ENCODE results near the gene NPBWR2. TPM values are rescaled to one million over a fixed set of nuclear protein-coding genes. Genes with fewer than 3 reads are reported as not detected.

The NPBWR2 gene
- total and polyA plus RNA-seq, 8 donors: not detected

- H3K9me3 ChIP-seq: no peaks in the 10 kb centered on the region
- no peak for TF ChIP-seq CTCF (IDR thresholded peaks at IDR 0.05)
- H3K27me3 ChIP-seq: no peaks in the 10 kb centered on the region
- H3K4me1 ChIP-seq: no peaks in the 10 kb centered on the region
- FAIRE-seq (no peak), ATAC-seq (peak in 1 of 4 donors; percentile 19), DNase-seq (no peak)
- no peak overlapping the region for H3K4me3 ChIP-seq
- intact Hi-C loops (cut with DNase I): no loop called here
- WGBS, 2 donors: 36 to 45% methylated on average over 22 of the region's 22 CpGs
- no peaks in the 10 kb centered on the region for H3K36me3 ChIP-seq
- H3K27ac ChIP-seq: no peak overlapping the region
These were observed 51.3 kb downstream of the NPBWR2 start for GRCh38 chr20:64055893-64056638.

- DNase-seq: no peak
- FAIRE-seq: no peak
- no peak overlapping the region for H3K4me3 ChIP-seq
- intact Hi-C loops (cut with DNase I): no loop called here
- TF ChIP-seq CTCF (IDR thresholded peaks at IDR 0.05): no peak
- H3K27ac ChIP-seq: no peak overlapping the region
- WGBS, 2 donors: 66 to 67% methylated on average over 9 of the region's 9 CpGs
- H3K4me1 ChIP-seq: no peaks in the 10 kb centered on the region
- no peaks in the 10 kb centered on the region for H3K27me3 ChIP-seq
- H3K36me3 ChIP-seq: no peaks in the 10 kb centered on the region
- no peak for ATAC-seq
- no peaks in the 10 kb centered on the region for H3K9me3 ChIP-seq
These were observed 51.9 kb downstream of the NPBWR2 start for GRCh38 chr20:64055396-64055892.

GRCh38 chr20:64053841-64054661, 53.3 kb downstream of the NPBWR2 start:
- H3K36me3 ChIP-seq: no peaks in the 10 kb centered on the region
- no peak overlapping the region for H3K27ac ChIP-seq
- FAIRE-seq (no peak), DNase-seq (no peak), ATAC-seq (no peak)
- no peak overlapping the region for H3K4me3 ChIP-seq
- H3K4me1 ChIP-seq: no peaks in the 10 kb centered on the region
- TF ChIP-seq CTCF (IDR thresholded peaks at IDR 0.05): no peak
- 43 to 47% methylated on average over 17 of the region's 17 CpGs for WGBS, 2 donors
- no peaks in the 10 kb centered on the region for H3K9me3 ChIP-seq
- no peaks in the 10 kb centered on the region for H3K27me3 ChIP-seq
- intact Hi-C loops (cut with DNase I): no loop called here

Small RNA genes lying within 50 kb of the gene (microRNA-seq; reads per million reads assigned to microRNA genes)
- 0.29 to 0.39 reads per million in 2 donors for gene MIR6813

Other genes with a start within 250 kb of the NPBWR2 start
- not detected for gene ABHD16B, start 246.1 kb downstream of the NPBWR2 start, total RNA-seq
- gene ABHD16B, start 246.1 kb downstream of the NPBWR2 start, polyA plus RNA-seq: under 1 TPM; 0.12 to 0.53 TPM
- gene TPD52L2, start 242.3 kb downstream of the NPBWR2 start, total RNA-seq: 10 to 100 TPM; 16.3 to 35.0 (median 22.3) TPM
- gene TPD52L2, start 242.3 kb downstream of the NPBWR2 start, polyA plus RNA-seq: 10 to 100 TPM; 33.8 to 47.3 TPM
- 10 to 100 TPM; 25.0 to 31.5 (median 29.2) TPM for gene DNAJC5, start 212.4 kb downstream of the NPBWR2 start, total RNA-seq
- gene DNAJC5, start 212.4 kb downstream of the NPBWR2 start, polyA plus RNA-seq: 10 to 100 TPM; 20.1 to 23.3 TPM
- gene UCKL1, start 151.1 kb downstream of the NPBWR2 start, total RNA-seq: 10 to 100 TPM; 13.9 to 23.1 (median 17.2) TPM
- gene UCKL1, start 151.1 kb downstream of the NPBWR2 start, polyA plus RNA-seq: 10 to 100 TPM; 67.8 to 84.7 TPM
- gene ZNF512B, start 137.6 kb downstream of the NPBWR2 start, total RNA-seq: 10 to 100 TPM in 3 of 6 donors, 1 to 10 TPM in 3; 8.5 to 12.8 (median 9.8) TPM
- gene ZNF512B, start 137.6 kb downstream of the NPBWR2 start, polyA plus RNA-seq: 10 to 100 TPM; 12.8 to 22.0 TPM
- gene SAMD10, start 127.9 kb downstream of the NPBWR2 start, total RNA-seq: 1 to 10 TPM; 1.3 to 5.2 (median 3.1) TPM
- 1 to 10 TPM; 5.6 to 7.3 TPM for gene SAMD10, start 127.9 kb downstream of the NPBWR2 start, polyA plus RNA-seq
- 10 to 100 TPM; 27.2 to 39.4 (median 32.2) TPM for gene PRPF6, start 126.4 kb downstream of the NPBWR2 start, total RNA-seq
- 10 to 100 TPM; 35.7 to 49.2 TPM for gene PRPF6, start 126.4 kb downstream of the NPBWR2 start, polyA plus RNA-seq
- 1 to 10 TPM in 1 of 6 donors, under 1 TPM in 5; 0.31 to 1.0 (median 0.70) TPM for gene C20orf204, start 71.4 kb downstream of the NPBWR2 start, total RNA-seq
- gene C20orf204, start 71.4 kb downstream of the NPBWR2 start, polyA plus RNA-seq: 1 to 10 TPM; 2.4 to 3.7 TPM
- gene SOX18, start 57.9 kb downstream of the NPBWR2 start, total RNA-seq: 1 to 10 TPM; 3.7 to 9.1 (median 5.2) TPM
- 1 to 10 TPM; 6.1 to 6.4 TPM for gene SOX18, start 57.9 kb downstream of the NPBWR2 start, polyA plus RNA-seq
- 10 to 100 TPM; 11.6 to 24.5 (median 13.9) TPM for gene TCEA2, start 44.4 kb downstream of the NPBWR2 start, total RNA-seq
- gene TCEA2, start 44.4 kb downstream of the NPBWR2 start, polyA plus RNA-seq: 10 to 100 TPM; 35.7 to 52.9 TPM
- 10 to 100 TPM in 1 of 6 donors, 1 to 10 TPM in 5; 3.2 to 11.9 (median 4.1) TPM for gene RGS19, start 28.0 kb downstream of the NPBWR2 start, total RNA-seq
- gene RGS19, start 28.0 kb downstream of the NPBWR2 start, polyA plus RNA-seq: 1 to 10 TPM; 7.5 to 8.9 TPM
- 1 to 10 TPM in 3 of 6 donors, under 1 TPM in 3; 0.25 to 2.2 (median 1.1) TPM for gene OPRL1, start 27.5 kb downstream of the NPBWR2 start, total RNA-seq
- under 1 TPM; 0.49 to 0.94 TPM for gene OPRL1, start 27.5 kb downstream of the NPBWR2 start, polyA plus RNA-seq
- gene LKAAEAR1, start 23.2 kb downstream of the NPBWR2 start, total RNA-seq: under 1 TPM in 2 of 6 donors, not detected in 4; 0.22 to 0.24 TPM
- gene LKAAEAR1, start 23.2 kb downstream of the NPBWR2 start, polyA plus RNA-seq: not detected
- gene MYT1, start 56.9 kb upstream of the NPBWR2 start, total RNA-seq: under 1 TPM; 0.13 to 0.67 (median 0.37) TPM
- 1 to 10 TPM in 1 of 2 donors, under 1 TPM in 1; 0.76 to 5.1 TPM for gene MYT1, start 56.9 kb upstream of the NPBWR2 start, polyA plus RNA-seq
- 10 to 100 TPM; 11.8 to 36.2 (median 24.0) TPM for gene PCMTD2, start 148.2 kb upstream of the NPBWR2 start, total RNA-seq
- 10 to 100 TPM; 22.2 to 36.8 TPM for gene PCMTD2, start 148.2 kb upstream of the NPBWR2 start, polyA plus RNA-seq

All from pancreas (tissue), 10 donors.